ENCODE measurements around the gene PARP11.

PARP11 gene

GRCh38 chr12:3885277-3886094 is 12.3 kb upstream of the PARP11 start:
- in situ Hi-C loops (cut with MboI; ENCODE audit: low sequenced_read_pairs, unreplicated experiment), result loop anchor here (10.0 to 25.0 kb wide), 2 partner anchors 399 to 877 kb away; no protein-coding TSS in a partner anchor
- TF ChIP-seq CTCF (IDR thresholded peaks at IDR 0.05; ENCODE audit: borderline replicate concordance, control extremely low read depth, extremely low read depth, insufficient read depth, missing control alignments), result peak; percentile 75
- DNase-seq (ENCODE audit: low spot score), result peak; percentile 47

GRCh38 chr12:3884671-3885070 is 11.5 kb upstream of the PARP11 start:
- in situ Hi-C loops (cut with MboI; ENCODE audit: low sequenced_read_pairs, unreplicated experiment), result loop anchor here (10.0 to 25.0 kb wide), 2 partner anchors 400 to 878 kb away; no protein-coding TSS in a partner anchor
- TF ChIP-seq CTCF (IDR thresholded peaks at IDR 0.05; ENCODE audit: borderline replicate concordance, control extremely low read depth, extremely low read depth, insufficient read depth, missing control alignments), result no peak
- DNase-seq (ENCODE audit: low spot score), result no peak

- DNase-seq (ENCODE audit: low spot score), result peak; percentile 53
- in situ Hi-C loops (cut with MboI; ENCODE audit: low sequenced_read_pairs, unreplicated experiment), result loop anchor here (10.0 to 25.0 kb wide), 2 partner anchors 402 to 879 kb away; no protein-coding TSS in a partner anchor
- peak; percentile 33 for TF ChIP-seq CTCF (IDR thresholded peaks at IDR 0.05; ENCODE audit: borderline replicate concordance, control extremely low read depth, extremely low read depth, insufficient read depth, missing control alignments)
Observed at GRCh38 chr12:3882896-3883564, 9.8 kb upstream of the PARP11 start.

- no peak for DNase-seq (ENCODE audit: low spot score)
- TF ChIP-seq CTCF (IDR thresholded peaks at IDR 0.05; ENCODE audit: borderline replicate concordance, control extremely low read depth, extremely low read depth, insufficient read depth, missing control alignments), result no peak
- in situ Hi-C loops (cut with MboI; ENCODE audit: low sequenced_read_pairs, unreplicated experiment), result loop anchor here (10.0 to 25.0 kb wide), 2 partner anchors 402 to 880 kb away; no protein-coding TSS in a partner anchor
Observed at GRCh38 chr12:3882406-3882805, 9.2 kb upstream of the PARP11 start.

DNA sequence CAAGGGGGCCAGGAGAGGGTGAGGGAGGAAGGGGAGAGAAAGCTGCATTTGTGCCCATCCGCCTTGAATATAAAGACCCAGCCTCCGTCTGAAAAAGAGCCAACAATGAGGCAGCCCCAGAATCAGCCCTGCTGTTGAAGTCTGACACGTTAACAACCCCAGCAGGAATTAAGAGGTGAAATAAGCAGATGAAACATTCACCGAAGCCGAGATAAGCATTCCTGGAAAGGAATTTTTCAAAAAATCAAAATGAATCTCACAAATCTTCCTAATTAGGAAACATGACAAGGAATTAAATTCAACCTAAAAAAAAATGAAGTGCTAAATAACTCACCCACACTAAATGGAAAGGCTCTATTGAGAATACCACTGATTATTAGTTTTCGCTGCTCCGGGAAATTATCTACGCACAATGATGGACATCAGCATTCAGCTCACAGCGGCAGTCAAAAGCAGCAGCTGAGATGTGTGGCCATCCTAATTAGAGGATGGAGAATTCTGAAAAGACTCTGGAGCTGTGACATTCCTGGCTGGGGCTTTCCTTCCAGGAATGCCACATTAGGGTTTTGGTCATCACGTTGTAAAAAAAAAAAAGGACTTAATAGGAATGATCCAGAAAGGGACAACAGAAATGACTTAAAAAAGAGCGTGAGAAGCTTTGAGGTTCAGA is 8.2 kb upstream of the PARP11 start:
- no peak for DNase-seq (ENCODE audit: low spot score)
- in situ Hi-C loops (cut with MboI; ENCODE audit: low sequenced_read_pairs, unreplicated experiment), result loop anchor here (10.0 to 25.0 kb wide), 2 partner anchors 403 to 881 kb away; no protein-coding TSS in a partner anchor
- no peak for TF ChIP-seq CTCF (IDR thresholded peaks at IDR 0.05; ENCODE audit: borderline replicate concordance, control extremely low read depth, extremely low read depth, insufficient read depth, missing control alignments)

DNA sequence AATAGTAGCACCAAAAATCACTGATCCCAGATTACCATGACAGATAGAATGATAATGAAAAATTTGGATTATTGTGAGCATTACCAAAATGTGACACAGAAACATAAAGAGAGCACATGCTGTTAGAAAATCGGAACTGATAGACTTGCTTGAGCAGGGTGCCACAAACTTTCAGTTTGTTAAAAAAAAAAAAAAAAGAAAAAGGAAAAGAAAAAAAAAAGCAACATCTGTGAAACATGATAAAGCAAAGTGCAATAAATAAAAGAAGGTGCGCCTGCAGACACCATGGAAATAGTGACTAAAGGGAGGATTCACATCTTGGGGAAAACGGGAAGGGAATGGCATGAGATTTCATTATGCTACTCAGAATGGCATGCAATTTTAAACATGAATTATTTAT is 6.6 kb upstream of the PARP11 start:
- no peak for DNase-seq (ENCODE audit: low spot score)
- no peak for TF ChIP-seq CTCF (IDR thresholded peaks at IDR 0.05; ENCODE audit: borderline replicate concordance, control extremely low read depth, extremely low read depth, insufficient read depth, missing control alignments)
- in situ Hi-C loops (cut with MboI; ENCODE audit: low sequenced_read_pairs, unreplicated experiment), result loop anchor here (10.0 to 25.0 kb wide), 2 partner anchors 405 to 882 kb away; no protein-coding TSS in a partner anchor
